CD4-positive, alpha-beta T cell treated with Interleukin-15 for 4 hours (primary cell): Measurements from ENCODE around the gene LRP8.

Source experiments
- DNase-seq: peaks from one replicate; pipeline ENCODE4 v3.0.0-alpha.2; 2020; ENCODE audit warnings: low spot score

Gene LRP8

GRCh38 chr1:53304527-53304926, 23.3 kb downstream of the LRP8 start:
- no peak for DNase-seq

- no peak for DNase-seq
These were observed 23.9 kb downstream of the LRP8 start for GRCh38 chr1:53303726-53304515.

DNA sequence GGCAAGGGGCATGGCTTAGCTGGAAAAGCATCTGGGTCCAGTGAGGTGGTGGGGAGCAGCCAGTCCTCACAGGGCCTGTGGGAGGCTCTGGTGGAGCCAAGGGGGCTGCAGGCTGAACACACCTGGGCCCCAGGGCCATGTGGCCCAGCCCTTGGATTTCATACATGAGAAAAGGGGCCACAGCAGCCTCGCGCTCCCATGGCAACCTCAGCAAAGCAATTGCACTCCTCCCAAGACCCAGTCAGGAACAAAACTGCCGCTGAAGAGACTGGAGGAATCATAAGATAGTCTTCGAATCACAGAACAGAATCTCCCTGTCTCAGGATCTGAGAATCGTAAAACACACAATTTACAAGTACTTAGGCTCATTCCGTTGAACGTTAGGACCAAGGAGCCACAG, 24.6 kb downstream of the LRP8 start:
- DNase-seq, result no peak

DNA sequence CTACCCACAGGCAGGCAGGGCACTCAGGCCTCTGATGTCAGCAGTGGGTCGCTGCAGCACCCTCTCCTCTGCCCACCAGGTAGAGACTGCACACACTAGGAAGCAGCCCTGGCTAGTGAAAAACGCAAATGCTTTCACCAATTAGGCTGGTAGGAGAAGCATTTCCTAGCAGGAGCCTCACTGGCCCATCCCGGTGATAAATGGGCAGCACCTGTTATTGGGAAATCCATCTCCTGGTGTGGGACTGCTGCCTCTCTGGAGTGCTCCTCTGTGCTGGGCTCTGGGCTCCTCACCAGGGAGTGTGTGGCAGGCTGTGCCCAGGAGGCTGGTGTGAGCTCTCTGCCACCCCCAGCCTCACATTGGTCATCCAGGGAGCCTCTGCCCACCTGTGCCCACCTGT, 28.6 kb downstream of the LRP8 start:
- no peak for DNase-seq

DNA sequence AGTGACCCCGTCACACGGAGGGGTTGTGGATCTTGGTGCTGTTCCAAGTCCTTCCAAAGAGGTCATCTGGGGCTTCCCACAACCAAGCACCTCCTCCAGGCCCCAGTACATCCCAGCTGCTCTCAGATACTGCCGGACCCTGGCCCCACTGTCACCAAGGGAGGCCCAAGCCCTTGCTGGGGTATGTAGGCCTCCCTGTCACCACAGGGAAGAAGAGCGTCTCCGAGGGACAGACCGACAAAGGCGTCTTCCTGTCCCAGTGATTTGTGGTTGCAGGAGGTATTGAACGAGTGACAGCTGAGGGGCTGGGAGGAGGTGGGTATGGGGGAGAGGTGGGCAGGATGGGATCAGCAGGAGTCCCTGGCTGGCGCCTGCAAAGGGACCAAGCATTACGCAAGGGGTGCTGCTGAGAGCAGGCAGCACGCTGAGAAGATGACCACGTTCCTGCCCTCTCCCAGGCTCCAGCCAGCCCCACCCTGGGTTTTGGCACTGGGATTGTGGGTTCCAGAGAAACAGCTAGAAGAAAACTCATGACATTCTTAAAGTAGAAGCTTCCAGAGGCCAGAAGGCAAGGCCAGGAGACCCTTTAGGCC, 29.7 kb downstream of the LRP8 start:
- no peak for DNase-seq

- no peak for DNase-seq
These were observed 30.7 kb downstream of the LRP8 start for GRCh38 chr1:53297195-53297594.

- no peak for DNase-seq
These were observed 31.6 kb downstream of the LRP8 start for GRCh38 chr1:53296117-53296749.

GRCh38 chr1:53295726-53296116, 32.1 kb downstream of the LRP8 start:
- DNase-seq, result no peak

- no peak for DNase-seq
These were observed 32.6 kb downstream of the LRP8 start for GRCh38 chr1:53295295-53295694.

- DNase-seq, result peak; percentile 42
These were observed 33.3 kb downstream of the LRP8 start for GRCh38 chr1:53294567-53294966.

GRCh38 chr1:53294061-53294460, 33.8 kb downstream of the LRP8 start:
- DNase-seq, result no peak

DNA sequence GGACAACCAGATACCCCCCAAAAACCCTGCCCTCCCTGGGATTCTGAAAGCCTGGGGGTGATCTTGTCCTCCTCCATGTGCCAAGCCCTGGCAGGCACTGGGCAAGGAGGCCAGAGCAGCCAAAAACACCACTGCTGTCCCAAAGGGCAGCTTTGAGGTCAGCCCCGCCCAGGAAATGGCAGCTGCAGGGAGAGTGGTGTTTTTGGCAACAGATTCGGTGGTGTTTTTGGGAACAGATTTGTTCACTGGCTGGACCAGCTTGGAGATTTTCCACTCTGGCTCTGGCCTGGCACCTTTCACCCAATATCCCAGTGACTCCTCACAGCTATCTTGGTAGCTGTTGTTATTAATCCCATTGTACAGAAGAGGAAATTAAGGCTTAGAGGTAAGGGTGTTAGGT, 34.7 kb downstream of the LRP8 start:
- no peak for DNase-seq

GRCh38 chr1:53292690-53293089, 35.2 kb downstream of the LRP8 start:
- no peak for DNase-seq

GRCh38 chr1:53291574-53291973, 36.3 kb downstream of the LRP8 start:
- no peak for DNase-seq

GRCh38 chr1:53288790-53289429, 39.0 kb downstream of the LRP8 start:
- DNase-seq, result no peak

GRCh38 chr1:53288002-53288789, 39.7 kb downstream of the LRP8 start:
- DNase-seq, result no peak

GRCh38 chr1:53286955-53287354, 40.9 kb downstream of the LRP8 start:
- no peak for DNase-seq

DNA sequence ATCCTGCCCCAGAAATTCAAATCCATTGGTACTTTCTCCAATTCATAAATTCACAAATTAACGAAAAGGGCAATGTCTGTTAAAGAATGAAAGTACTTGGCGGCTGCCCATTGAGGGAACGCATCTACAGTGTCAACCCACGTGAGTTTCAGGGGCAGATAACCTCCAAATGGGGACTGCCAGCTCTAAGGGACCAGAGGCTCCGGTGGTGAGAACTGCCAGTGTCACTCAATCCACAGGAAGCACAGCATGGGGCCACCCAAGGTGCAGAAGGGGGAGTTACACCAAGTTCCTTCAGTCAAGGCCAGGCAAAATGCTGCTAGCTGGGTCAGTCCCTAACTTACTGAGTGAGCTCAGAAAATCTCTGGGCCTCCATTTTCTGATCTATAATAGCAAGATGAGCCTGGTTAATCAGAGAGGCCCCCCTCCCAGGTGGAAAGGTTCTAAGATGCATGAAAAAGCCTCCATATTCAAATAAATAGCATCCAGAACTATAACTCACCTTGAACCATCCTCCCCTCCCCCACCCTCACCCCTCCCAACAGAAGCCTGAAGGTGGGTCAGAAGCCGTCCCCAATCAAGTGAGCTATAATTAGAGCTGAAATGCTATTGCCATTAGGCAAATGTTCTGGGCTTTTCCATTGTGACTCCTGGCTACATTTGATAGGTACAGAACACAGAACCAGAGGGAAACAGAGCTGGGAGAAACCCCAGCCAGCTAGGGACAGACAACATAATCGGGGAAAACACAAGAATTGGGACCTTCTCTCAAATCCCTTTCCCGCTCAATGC, 41.7 kb downstream of the LRP8 start:
- no peak for DNase-seq

DNA sequence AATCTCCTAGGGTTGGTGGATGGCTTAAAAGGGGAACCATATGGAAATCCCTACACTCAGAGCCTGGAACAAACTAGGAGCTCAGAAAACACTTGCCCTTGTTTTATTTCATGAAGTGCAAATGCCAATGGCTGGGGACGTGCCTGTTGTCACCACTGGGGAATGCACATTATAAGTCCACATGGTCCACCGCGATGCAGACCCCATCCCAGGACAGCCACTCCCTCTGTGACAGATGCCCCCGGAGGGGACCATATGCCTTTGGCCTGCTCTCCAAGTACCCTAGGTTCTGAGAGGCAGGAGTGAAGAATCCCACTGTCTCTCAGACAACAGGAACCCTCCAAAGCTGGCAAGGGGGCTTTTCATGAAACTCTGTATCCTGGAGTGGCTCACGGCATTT, 42.3 kb downstream of the LRP8 start:
- no peak for DNase-seq

DNA sequence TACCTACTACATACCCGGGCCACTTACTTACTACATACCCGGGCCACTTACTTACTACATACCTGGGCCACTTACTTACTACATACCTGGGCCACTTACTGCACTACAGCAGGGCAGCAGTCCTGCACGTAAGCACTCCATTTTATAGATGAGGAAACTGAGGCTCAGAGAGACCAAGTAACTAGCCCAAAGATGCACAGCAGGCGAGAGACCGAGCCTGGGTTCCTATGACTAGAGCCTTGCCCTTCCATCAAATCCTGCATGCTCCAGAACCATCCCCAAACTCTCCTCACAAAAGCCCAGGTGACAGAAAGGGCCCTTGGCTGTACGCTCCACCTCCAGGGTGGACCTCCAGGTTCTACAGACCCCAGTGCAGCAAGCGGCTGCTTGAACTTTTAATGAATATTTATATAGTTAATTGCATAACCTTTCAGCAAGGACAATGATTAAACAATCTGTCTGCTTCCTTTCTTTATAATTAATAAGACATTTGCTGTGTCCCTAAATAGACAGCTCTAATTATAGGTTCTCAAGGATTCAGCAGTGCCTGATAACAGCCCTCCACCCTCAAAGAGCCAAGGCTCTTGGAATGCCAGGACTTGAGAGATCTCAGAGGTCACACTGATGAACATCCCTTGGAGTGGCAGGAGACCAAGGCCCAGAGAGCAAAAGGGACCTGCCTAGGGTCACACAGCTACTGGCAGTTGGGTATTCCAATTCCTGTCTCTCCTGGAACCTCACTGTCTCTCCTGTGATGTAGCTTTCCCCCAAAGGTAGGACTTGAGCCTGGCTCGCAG, 43.4 kb downstream of the LRP8 start:
- DNase-seq, result no peak
